Measurements from ENCODE around the gene TNFRSF12A.

TNFRSF12A gene

DNA sequence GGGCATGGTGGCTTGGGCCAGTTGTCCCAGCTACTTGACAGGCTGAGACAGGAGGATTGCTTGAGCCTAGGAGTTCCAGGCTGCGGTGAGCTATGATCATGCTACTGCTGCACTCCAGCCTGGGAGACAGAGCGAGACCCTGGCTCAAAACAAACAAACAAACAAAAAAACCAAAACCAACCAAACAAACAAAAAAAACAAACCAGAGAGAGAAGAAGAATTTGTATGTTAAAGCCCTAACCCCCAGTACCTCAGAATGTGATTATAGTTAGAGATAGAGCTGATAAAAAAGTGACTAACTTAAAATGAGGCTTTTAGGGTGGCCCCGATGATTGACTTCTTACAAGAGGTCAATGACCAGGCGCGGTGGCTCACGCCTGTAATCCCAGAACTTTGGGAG lies 24.5 kb downstream of the TNFRSF12A start:
- no peak for DNase-seq (ENCODE audit: low read depth)
- no peak overlapping the region for H3K4me3 ChIP-seq (ENCODE audit: control insufficient read depth, low read depth, low read length)
- TF ChIP-seq, protein P1, sequence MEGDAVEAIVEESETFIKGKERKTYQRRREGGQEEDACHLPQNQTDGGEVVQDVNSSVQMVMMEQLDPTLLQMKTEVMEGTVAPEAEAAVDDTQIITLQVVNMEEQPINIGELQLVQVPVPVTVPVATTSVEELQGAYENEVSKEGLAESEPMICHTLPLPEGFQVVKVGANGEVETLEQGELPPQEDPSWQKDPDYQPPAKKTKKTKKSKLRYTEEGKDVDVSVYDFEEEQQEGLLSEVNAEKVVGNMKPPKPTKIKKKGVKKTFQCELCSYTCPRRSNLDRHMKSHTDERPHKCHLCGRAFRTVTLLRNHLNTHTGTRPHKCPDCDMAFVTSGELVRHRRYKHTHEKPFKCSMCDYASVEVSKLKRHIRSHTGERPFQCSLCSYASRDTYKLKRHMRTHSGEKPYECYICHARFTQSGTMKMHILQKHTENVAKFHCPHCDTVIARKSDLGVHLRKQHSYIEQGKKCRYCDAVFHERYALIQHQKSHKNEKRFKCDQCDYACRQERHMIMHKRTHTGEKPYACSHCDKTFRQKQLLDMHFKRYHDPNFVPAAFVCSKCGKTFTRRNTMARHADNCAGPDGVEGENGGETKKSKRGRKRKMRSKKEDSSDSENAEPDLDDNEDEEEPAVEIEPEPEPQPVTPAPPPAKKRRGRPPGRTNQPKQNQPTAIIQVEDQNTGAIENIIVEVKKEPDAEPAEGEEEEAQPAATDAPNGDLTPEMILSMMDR (conservative IDR thresholded peaks at IDR 0.05; ENCODE audit: control insufficient read depth, insufficient read depth, low read depth, low read length) = no peak

DNA sequence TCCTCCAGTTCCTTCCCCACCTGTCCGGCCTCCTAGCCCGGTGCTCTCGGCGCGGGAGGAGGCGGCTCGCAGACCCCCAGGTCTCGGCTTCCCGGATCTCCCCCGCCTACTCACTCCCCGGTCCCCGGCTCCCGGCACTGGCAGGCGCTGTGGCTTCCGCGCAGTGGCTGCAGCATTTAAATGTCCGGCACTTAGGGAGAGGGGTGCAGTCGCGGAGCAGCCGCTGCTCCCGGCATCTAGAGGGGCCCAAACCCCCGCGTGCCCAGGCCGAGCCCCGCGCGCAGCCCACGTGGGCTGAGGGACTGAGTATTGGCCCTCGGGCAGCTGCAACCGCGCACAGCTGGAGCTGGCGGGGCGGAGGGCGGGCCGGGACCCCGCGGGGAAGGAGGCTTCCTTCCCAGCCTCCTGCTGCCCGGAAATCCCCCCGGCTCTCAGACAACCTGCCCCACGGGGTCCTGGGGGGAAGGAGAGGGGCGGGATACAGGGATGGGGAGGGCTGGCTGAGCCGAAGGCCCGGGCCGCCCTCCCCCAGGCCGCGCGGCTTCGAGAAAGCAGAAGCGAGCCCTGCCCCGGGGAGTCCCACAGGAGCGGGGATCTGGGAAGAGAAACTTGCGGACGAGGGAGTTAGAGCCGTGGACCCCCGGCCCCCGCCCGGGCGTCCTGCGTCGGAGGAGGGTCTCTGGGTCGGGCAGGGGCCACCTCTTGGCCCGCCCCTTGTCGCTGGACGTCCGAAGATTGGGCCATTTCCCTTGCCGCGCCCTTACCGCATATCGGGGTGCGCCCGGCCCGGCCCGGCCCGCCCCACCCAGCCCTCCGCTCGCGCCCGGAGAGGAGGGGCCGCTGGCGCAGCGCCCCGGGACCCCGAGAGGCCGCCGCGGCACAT lies 25.8 kb downstream of the TNFRSF12A start, which contains the start of gene MMP25:
TSS of gene MMP25 (plus strand) at position 804 of the 883 bp plus-strand sequence. CDS start 357 bp downstream, outside the sequence.
- TF ChIP-seq, protein P1 (conservative IDR thresholded peaks at IDR 0.05; ENCODE audit: control insufficient read depth, insufficient read depth, low read depth, low read length) = no peak
- H3K4me3 ChIP-seq (ENCODE audit: control insufficient read depth, low read depth, low read length) = peak within 1 kb of the TSS; percentile 22
- DNase-seq (ENCODE audit: low read depth) = no peak

DNA sequence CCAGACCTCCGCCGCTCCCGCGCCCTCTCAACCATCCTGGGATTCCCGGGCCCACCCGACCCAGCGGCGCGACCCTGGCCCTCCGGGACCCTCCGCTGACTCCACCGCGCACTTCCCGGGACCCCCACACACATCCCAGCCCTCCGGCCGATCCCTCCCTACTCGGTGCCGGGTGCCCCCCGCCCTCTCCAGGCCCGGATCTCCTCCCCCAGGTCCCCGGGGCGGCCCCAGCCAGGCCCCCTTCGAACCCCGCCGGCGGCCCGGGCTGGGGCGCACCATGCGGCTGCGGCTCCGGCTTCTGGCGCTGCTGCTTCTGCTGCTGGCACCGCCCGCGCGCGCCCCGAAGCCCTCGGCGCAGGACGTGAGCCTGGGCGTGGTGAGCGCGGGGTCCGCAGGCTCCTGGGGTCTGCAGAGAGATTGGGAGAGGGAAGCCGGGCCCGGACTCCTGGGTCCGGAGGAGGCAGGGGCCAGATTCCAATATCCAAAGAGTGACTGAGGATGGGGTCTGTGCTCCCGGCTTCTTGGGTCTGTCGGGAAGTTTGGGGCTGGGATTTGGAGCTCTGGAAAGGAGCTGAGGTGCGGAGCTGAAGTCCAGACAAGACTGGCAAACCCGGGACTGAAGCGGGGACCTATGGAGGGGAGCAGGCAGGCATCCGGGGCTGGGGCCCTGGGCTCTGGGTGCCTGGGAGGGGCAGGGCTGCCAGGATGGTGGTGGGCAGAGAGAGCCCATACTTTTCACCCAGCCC lies 26.6 kb downstream of the TNFRSF12A start:
- TF ChIP-seq, protein P1 (conservative IDR thresholded peaks at IDR 0.05; ENCODE audit: control insufficient read depth, insufficient read depth, low read depth, low read length) = no peak
- no peak for DNase-seq (ENCODE audit: low read depth)
- no peak overlapping the region for H3K4me3 ChIP-seq (ENCODE audit: control insufficient read depth, low read depth, low read length)

DNA sequence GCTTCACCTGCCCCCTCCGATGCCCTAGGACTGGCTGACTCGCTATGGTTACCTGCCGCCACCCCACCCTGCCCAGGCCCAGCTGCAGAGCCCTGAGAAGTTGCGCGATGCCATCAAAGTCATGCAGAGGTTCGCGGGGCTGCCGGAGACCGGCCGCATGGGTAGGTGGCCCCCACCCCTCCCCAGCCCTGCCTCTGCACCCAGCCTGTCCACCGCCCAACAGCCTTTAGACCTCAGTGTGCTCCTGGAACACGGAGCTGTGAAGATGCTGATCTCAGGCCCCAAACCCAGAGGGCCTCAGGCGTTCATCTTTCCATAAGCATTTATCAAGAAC lies 27.2 kb downstream of the TNFRSF12A start:
- H3K4me3 ChIP-seq (ENCODE audit: control insufficient read depth, low read depth, low read length) = no peak overlapping the region
- no peak for DNase-seq (ENCODE audit: low read depth)
- TF ChIP-seq, protein P1 (conservative IDR thresholded peaks at IDR 0.05; ENCODE audit: control insufficient read depth, insufficient read depth, low read depth, low read length) = no peak

DNA sequence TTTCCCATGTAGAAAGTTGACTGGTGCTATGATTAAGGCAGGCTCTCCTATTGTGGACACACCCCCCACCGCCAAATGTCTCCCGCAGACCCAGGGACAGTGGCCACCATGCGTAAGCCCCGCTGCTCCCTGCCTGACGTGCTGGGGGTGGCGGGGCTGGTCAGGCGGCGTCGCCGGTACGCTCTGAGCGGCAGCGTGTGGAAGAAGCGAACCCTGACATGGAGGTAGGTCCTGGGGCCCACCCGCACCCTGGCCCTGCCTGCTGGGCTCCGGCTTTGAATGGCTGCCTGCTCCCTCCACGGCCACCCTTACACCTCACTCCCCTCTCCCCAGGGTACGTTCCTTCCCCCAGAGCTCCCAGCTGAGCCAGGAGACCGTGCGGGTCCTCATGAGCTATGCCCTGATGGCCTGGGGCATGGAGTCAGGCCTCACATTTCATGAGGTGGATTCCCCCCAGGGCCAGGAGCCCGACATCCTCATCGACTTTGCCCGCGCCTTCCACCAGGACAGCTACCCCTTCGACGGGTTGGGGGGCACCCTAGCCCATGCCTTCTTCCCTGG lies 29.8 kb downstream of the TNFRSF12A start:
- no peak for DNase-seq (ENCODE audit: low read depth)
- TF ChIP-seq, protein P1 (conservative IDR thresholded peaks at IDR 0.05; ENCODE audit: control insufficient read depth, insufficient read depth, low read depth, low read length) = no peak
- no peak overlapping the region for H3K4me3 ChIP-seq (ENCODE audit: control insufficient read depth, low read depth, low read length)

DNA sequence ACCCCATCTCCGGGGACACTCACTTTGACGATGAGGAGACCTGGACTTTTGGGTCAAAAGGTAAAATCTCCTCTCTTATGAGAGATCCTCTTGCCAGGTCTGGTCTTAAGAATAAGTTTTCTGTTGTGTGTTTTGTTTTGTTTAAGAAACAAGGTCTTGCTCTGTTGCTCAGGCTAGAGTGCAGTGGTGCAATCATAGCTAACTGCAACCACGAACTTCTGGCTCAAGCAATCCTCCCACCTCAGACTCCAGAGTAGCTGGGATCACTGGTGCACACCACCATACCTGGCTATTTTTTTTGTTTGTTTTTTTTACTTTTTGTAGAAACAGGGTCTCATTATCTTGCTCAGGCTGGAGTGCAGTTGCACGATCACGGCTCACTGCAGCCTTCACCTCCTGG lies 30.3 kb downstream of the TNFRSF12A start:
- no peak overlapping the region for H3K4me3 ChIP-seq (ENCODE audit: control insufficient read depth, low read depth, low read length)
- TF ChIP-seq, protein P1 (conservative IDR thresholded peaks at IDR 0.05; ENCODE audit: control insufficient read depth, insufficient read depth, low read depth, low read length) = no peak
- DNase-seq (ENCODE audit: low read depth) = no peak

All from fibroblast of mammary gland (primary cell).